WTC11 (cell line): ENCODE results near the gene CRB2. TPM values are rescaled to one million over a fixed set of nuclear protein-coding genes. Genes with fewer than 3 reads are reported as not detected.

Experiments used
- ATAC-seq: fragments of 200-7000 bp; cut with Tn5 transposase; 2 replicates; pipeline ENCODE4 v1.10.0; 2021; ENCODE audit warnings: mild to moderate bottlenecking, moderate library complexity
- CTCF ChIA-PET: fragments of 300-600 bp; sonication (Branson Sonifier 250); formaldehyde crosslinking; loops from one replicate; lab custom pipeline; 2021; ENCODE audit warnings: antibody characterized with exemption; lab: Charles Lee
- POLR2A ChIA-PET: fragments of 350-600 bp; sonication (Branson Sonifier 250); formaldehyde crosslinking; loops from one replicate; lab custom pipeline; 2021; ENCODE audit warnings: antibody characterized with exemption; lab: Charles Lee
- DNase-seq: peaks from one replicate; pipeline ENCODE4 v3.0.0; 2021; ENCODE audit warnings: low spot score
- H3K27ac Mint-ChIP-seq: 2 replicates; pipeline ENCODE4 v1.8.0; 2021; ENCODE audit warnings: mixed read lengths
- H3K27me3 Mint-ChIP-seq: 2 replicates; pipeline ENCODE4 v1.8.0; 2021; ENCODE audit warnings: low read depth, mild to moderate bottlenecking, moderate library complexity, mixed read lengths
- H3K36me3 Mint-ChIP-seq: 2 replicates; pipeline ENCODE4 v1.8.0; 2021; ENCODE audit warnings: mixed read lengths
- H3K4me1 Mint-ChIP-seq: 2 replicates; pipeline ENCODE4 v1.8.0; 2022; ENCODE audit warnings: mixed read lengths
- H3K4me3 Mint-ChIP-seq: 2 replicates; pipeline ENCODE4 v1.8.0; 2021; ENCODE audit warnings: mild to moderate bottlenecking, moderate library complexity, mixed read lengths
- H3K9me3 Mint-ChIP-seq: 2 replicates; pipeline ENCODE4 v1.8.0; 2021; ENCODE audit warnings: mixed read lengths
- E2F4 ChIP-seq: sonication (generic); formaldehyde crosslinking; IDR thresholded peaks from 2 replicates; pipeline ENCODE4 v1.8.1; 2022; ENCODE audit warnings: low read depth, mild to moderate bottlenecking, moderate library complexity, missing genetic modification reagents, borderline replicate concordance
- E2F5 ChIP-seq: sonication (generic); formaldehyde crosslinking; IDR thresholded peaks from 2 replicates; pipeline ENCODE4 v1.8.1; 2022; ENCODE audit warnings: mild to moderate bottlenecking, moderate library complexity, missing genetic modification reagents
- ELF4 ChIP-seq: sonication (generic); formaldehyde crosslinking; IDR thresholded peaks from 2 replicates; pipeline ENCODE4 v1.8.1; 2022; ENCODE audit warnings: low read depth, mild to moderate bottlenecking, moderate library complexity, missing genetic modification reagents
- EMX1 ChIP-seq: fragments of 250-450 bp; sonication (Bioruptor Pico); IDR thresholded peaks from 2 replicates; pipeline ENCODE4 v1.8.0; 2021; ENCODE audit warnings: mild to moderate bottlenecking
- FOXP4 ChIP-seq: sonication (generic); formaldehyde crosslinking; IDR thresholded peaks from 2 replicates; pipeline ENCODE4 v1.8.0; 2022; ENCODE audit warnings: mild to moderate bottlenecking, missing genetic modification reagents
- GTF2I ChIP-seq: fragments of 250-450 bp; sonication (Bioruptor Pico); conservative IDR thresholded peaks from 2 replicates; pipeline ENCODE4 v1.4.0; 2021; ENCODE audit warnings: mild to moderate bottlenecking
- HMGA2 ChIP-seq: fragments of 250-450 bp; sonication (Bioruptor Pico); IDR thresholded peaks from 2 replicates; pipeline ENCODE4 v1.4.0; 2021; ENCODE audit warnings: mild to moderate bottlenecking, moderate library complexity
- TCF7 ChIP-seq: sonication (generic); formaldehyde crosslinking; IDR thresholded peaks from 2 replicates; pipeline ENCODE4 v1.8.0; 2022; ENCODE audit warnings: mild to moderate bottlenecking, low read depth, missing genetic modification reagents, moderate library complexity
- USF1 ChIP-seq: sonication (generic); formaldehyde crosslinking; IDR thresholded peaks from 2 replicates; pipeline ENCODE4 v1.8.0; 2022; ENCODE audit warnings: mild to moderate bottlenecking, missing genetic modification reagents
- ZBTB21 ChIP-seq: sonication (generic); formaldehyde crosslinking; IDR thresholded peaks from 2 replicates; pipeline ENCODE4 v1.8.1; 2023; ENCODE audit warnings: mild to moderate bottlenecking, missing genetic modification reagents, borderline replicate concordance
- ZNF121 ChIP-seq: sonication (generic); formaldehyde crosslinking; IDR thresholded peaks from 2 replicates; pipeline ENCODE4 v1.8.0; 2023; ENCODE audit warnings: missing genetic modification reagents
- ZNF138 ChIP-seq: sonication (generic); formaldehyde crosslinking; conservative IDR thresholded peaks from 2 replicates; pipeline ENCODE4 v1.8.1; 2022; ENCODE audit warnings: mild to moderate bottlenecking, moderate library complexity, missing genetic modification reagents
- ZNF219 ChIP-seq: sonication (generic); formaldehyde crosslinking; IDR thresholded peaks from 2 replicates; pipeline ENCODE4 v1.8.0; 2023; ENCODE audit warnings: missing genetic modification reagents, mild to moderate bottlenecking, borderline replicate concordance
- ZNF281 ChIP-seq: sonication (generic); formaldehyde crosslinking; IDR thresholded peaks from 2 replicates; pipeline ENCODE4 v1.8.0; 2023; ENCODE audit warnings: mild to moderate bottlenecking, missing genetic modification reagents
- ZNF512 ChIP-seq: sonication (generic); formaldehyde crosslinking; IDR thresholded peaks from 2 replicates; pipeline ENCODE4 v1.8.1; 2022; ENCODE audit warnings: missing genetic modification reagents, borderline replicate concordance
- ZSCAN18 ChIP-seq: fragments of 250-450 bp; sonication (Bioruptor Pico); IDR thresholded peaks from 2 replicates; pipeline ENCODE4 v2.1.2; 2022; ENCODE audit warnings: mild to moderate bottlenecking, moderate library complexity
- total RNA-seq: library from RNA; stranded (reverse); gene quantifications from 3 replicates; pipeline ENCODE4 v1.2.3, GENCODE V29; 2021

CRB2 gene
- total RNA-seq, 1 experiment from 2014 or later: 3.5 TPM

GRCh38 chr9:123309611-123310010, 46.4 kb upstream of the CRB2 start (continued):
- no peak for TF ChIP-seq ZBTB21 (CRISPR knock-in tag)
- TF ChIP-seq, all 79 proteins: peak for 0

- no peak overlapping the region for H3K4me3 Mint-ChIP-seq
- H3K9me3 Mint-ChIP-seq: no peaks in the 10 kb centered on the region
- DNase-seq: no peak
- H3K27ac Mint-ChIP-seq: no peak overlapping the region
- H3K4me1 Mint-ChIP-seq: peaks cover 4% of the 10 kb centered on the region; the same call in 1 of the 2 replicates
- POLR2A ChIA-PET: no interaction called here
- TF ChIP-seq ZNF121 (0 out of 2 replicates have a peak, but pooled peaks have one; percentile 42), FOXP4 (CRISPR knock-in tag) (no peak), ZNF281 (CRISPR knock-in tag) (no peak)
- CTCF ChIA-PET: no interaction called here
- ATAC-seq: no peak
- no peaks in the 10 kb centered on the region for H3K36me3 Mint-ChIP-seq
- H3K27me3 Mint-ChIP-seq: no peaks in the 10 kb centered on the region; the same call in 1 of the 2 replicates
Measured at GRCh38 chr9:123310551-123311249, 45.3 kb upstream of the CRB2 start.

- Mint-ChIP-seq H3K4me1 (peaks cover 4% of the 10 kb centered on the region; the same call in 1 of the 2 replicates), H3K4me3 (no peak overlapping the region), H3K9me3 (no peaks in the 10 kb centered on the region), H3K36me3 (no peaks in the 10 kb centered on the region), H3K27ac (no peak overlapping the region), H3K27me3 (no peaks in the 10 kb centered on the region; the same call in 1 of the 2 replicates)
- TF ChIP-seq HMGA2 (CRISPR knock-in tag) (no peak), ELF4 (CRISPR knock-in tag) (no peak), ZNF138 (CRISPR knock-in tag) (no peak), ZNF512 (CRISPR knock-in tag) (no peak), USF1 (CRISPR knock-in tag) (no peak), E2F4 (CRISPR knock-in tag) (no peak), GTF2I (CRISPR knock-in tag) (no peak), EMX1 (CRISPR knock-in tag) (no peak), ZSCAN18 (no peak), E2F5 (CRISPR knock-in tag) (no peak), TCF7 (no peak), ZBTB21 (CRISPR knock-in tag) (no peak), ZNF219 (CRISPR knock-in tag) (no peak)
- no peak for ATAC-seq
- CTCF ChIA-PET: no interaction called here
- no peak for DNase-seq
- POLR2A ChIA-PET: no interaction called here
Measured at GRCh38 chr9:123311250-123311752, 44.7 kb upstream of the CRB2 start.
